GM21423 (cell line): ENCODE results near the gene MAP7D3.
"Not testable (repeated sequence)": the region's sequence is repeated elsewhere in the genome, so short reads cannot be mapped to it uniquely, and the experiment has no call there.

Experiments used
- ATAC-seq: cut with Tn5 transposase; IDR thresholded peaks from one replicate; pipeline ENCODE4 v1.9.1; 2021; ENCODE audit warnings: mild to moderate bottlenecking, moderate library complexity; ENCODE audit not compliant: unreplicated experiment

The MAP7D3 gene

GRCh38 chrX:136251041-136251991, at the start of gene MAP7D3:
Gene MAP7D3 (minus strand): TSS chrX:136251400. CDS start chrX:136251358, 42 bp downstream.
- peak; percentile 81 for ATAC-seq

GRCh38 chrX:136300721-136301120, 49.5 kb upstream of the MAP7D3 start, which contains the start of gene ADGRG4:
Gene ADGRG4 (plus strand): TSS chrX:136300963. CDS start chrX:136308778, 7,815 bp downstream.
- ATAC-seq, result not testable (repeated sequence)

- no peak for ATAC-seq
Measured at GRCh38 chrX:136295380-136295779, 44.2 kb upstream of the MAP7D3 start.

GRCh38 chrX:136292656-136293055, 41.5 kb upstream of the MAP7D3 start:
- ATAC-seq, result no peak

GRCh38 chrX:136291824-136292223, 40.6 kb upstream of the MAP7D3 start:
- ATAC-seq, result no peak

GRCh38 chrX:136286375-136286774, 35.2 kb upstream of the MAP7D3 start:
- not testable (repeated sequence) for ATAC-seq

- ATAC-seq, result no peak
Measured at GRCh38 chrX:136275553-136275952, 24.4 kb upstream of the MAP7D3 start.

GRCh38 chrX:136273986-136274385, 22.8 kb upstream of the MAP7D3 start:
- no peak for ATAC-seq

GRCh38 chrX:136272325-136272724, 21.1 kb upstream of the MAP7D3 start:
- ATAC-seq, result no peak

GRCh38 chrX:136271300-136271699, 20.1 kb upstream of the MAP7D3 start:
- ATAC-seq, result peak; percentile 77

- ATAC-seq, result no peak
Measured at GRCh38 chrX:136269921-136270320, 18.7 kb upstream of the MAP7D3 start.

GRCh38 chrX:136268051-136269048, 17.1 kb upstream of the MAP7D3 start:
- ATAC-seq, result peak; percentile 56

- no peak for ATAC-seq
Measured at GRCh38 chrX:136266828-136267227, 15.6 kb upstream of the MAP7D3 start.

GRCh38 chrX:136262812-136263315, 11.7 kb upstream of the MAP7D3 start:
- no peak for ATAC-seq

GRCh38 chrX:136262243-136262642, 11.0 kb upstream of the MAP7D3 start:
- ATAC-seq, result no peak

- ATAC-seq, result no peak
Measured at GRCh38 chrX:136261321-136261720, 10.1 kb upstream of the MAP7D3 start.

GRCh38 chrX:136260776-136261175, 9.6 kb upstream of the MAP7D3 start:
- no peak for ATAC-seq

- no peak for ATAC-seq
Measured at GRCh38 chrX:136259543-136259942, 8.3 kb upstream of the MAP7D3 start.

GRCh38 chrX:136258951-136259350, 7.8 kb upstream of the MAP7D3 start:
- ATAC-seq, result no peak

GRCh38 chrX:136256026-136256425, 4.8 kb upstream of the MAP7D3 start:
- ATAC-seq, result no peak

GRCh38 chrX:136255541-136255940, 4.3 kb upstream of the MAP7D3 start:
- ATAC-seq, result no peak
